Omental fat pad (tissue), 4 donors: ENCODE measurements around the gene PEPD. TPM values are rescaled to one million over a fixed set of nuclear protein-coding genes. Genes with fewer than 3 reads are reported as not detected.

Source experiments
- ATAC-seq: fragments of 150-250 bp; one replicate; pipeline ENCODE4 v1.9.1; 2016; ENCODE audit warnings: mild to moderate bottlenecking, moderate library complexity; ENCODE audit not compliant: low FRiP score
- DNase-seq: peaks from one replicate; pipeline ENCODE4 v3.0.0-alpha.2; 2019; ENCODE audit warnings: low spot score
- total RNA-seq, 4 donors: library from RNA; depleted of rRNA; stranded (reverse); fragments of >200 nt; gene quantifications; one replicate each; pipeline ENCODE4 v1.1.0, GENCODE V29; 2016
- TF ChIP-seq, protein P1 (sequence below), 3 donors: fragments of 450-650 bp; IDR thresholded peaks; one replicate each; pipeline ENCODE4 v1.5.1; 2016 to 2017; ENCODE audit warnings: antibody characterized with exemption in 3 of 3, mild to moderate bottlenecking in 3 of 3, moderate library complexity in 2 of 3

The PEPD gene
- total RNA-seq, 4 donors from 2014 or later: 78.9 to 99.3 (median 89.8) TPM

DNA sequence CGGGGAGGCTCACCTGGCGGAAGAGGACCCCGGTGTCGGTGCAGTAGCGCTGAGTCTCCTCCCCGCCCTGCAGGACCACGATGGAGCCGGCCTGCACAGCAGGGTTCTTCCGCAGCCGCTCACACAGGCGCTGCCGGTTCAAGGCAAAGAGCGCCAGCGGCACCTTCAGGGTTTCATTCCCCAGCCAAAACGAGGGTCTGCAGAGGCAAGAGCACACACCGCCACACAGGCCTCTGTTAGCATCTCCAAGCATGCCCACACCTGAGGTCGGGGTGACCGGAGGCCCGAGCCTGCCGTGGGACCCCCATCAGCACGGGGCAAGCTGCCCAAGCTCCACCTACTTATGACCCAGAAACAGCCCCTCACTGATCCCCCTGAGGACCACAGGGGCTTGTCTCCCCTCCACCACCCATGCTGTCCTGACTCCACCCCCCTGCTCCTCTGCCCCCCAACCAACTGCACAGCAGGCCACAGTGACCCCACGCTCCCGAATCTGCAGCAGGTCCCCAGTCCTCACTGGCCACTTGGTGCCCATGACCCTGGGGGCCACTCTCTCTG lies 8.9 kb downstream of the PEPD start:
- no peak for DNase-seq
- ATAC-seq: no peak
- TF ChIP-seq, protein P1, sequence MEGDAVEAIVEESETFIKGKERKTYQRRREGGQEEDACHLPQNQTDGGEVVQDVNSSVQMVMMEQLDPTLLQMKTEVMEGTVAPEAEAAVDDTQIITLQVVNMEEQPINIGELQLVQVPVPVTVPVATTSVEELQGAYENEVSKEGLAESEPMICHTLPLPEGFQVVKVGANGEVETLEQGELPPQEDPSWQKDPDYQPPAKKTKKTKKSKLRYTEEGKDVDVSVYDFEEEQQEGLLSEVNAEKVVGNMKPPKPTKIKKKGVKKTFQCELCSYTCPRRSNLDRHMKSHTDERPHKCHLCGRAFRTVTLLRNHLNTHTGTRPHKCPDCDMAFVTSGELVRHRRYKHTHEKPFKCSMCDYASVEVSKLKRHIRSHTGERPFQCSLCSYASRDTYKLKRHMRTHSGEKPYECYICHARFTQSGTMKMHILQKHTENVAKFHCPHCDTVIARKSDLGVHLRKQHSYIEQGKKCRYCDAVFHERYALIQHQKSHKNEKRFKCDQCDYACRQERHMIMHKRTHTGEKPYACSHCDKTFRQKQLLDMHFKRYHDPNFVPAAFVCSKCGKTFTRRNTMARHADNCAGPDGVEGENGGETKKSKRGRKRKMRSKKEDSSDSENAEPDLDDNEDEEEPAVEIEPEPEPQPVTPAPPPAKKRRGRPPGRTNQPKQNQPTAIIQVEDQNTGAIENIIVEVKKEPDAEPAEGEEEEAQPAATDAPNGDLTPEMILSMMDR (IDR thresholded peaks at IDR 0.05): no peak

DNA sequence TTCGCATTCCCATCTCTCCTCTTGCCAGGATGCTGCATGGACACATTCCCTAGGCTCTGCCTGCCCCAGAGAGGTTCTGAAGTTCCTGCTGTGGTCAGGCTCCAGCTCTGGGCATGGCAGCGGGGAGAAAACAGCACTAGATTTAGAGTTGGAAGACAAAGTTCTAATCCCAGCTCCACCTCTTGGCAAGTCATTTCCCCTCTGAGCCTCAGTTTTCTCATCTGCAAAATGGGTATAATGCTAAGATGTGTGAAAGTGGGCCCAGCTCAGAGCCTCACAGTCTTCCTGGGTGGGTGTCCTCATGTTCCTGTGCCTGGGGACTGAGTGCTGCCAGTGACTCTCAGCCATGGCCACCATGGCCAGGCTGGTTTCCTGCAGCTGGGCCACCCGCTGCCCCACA lies 9.6 kb downstream of the PEPD start:
- DNase-seq (no peak), ATAC-seq (no peak)
- TF ChIP-seq, protein P1 (IDR thresholded peaks at IDR 0.05): no peak

DNA sequence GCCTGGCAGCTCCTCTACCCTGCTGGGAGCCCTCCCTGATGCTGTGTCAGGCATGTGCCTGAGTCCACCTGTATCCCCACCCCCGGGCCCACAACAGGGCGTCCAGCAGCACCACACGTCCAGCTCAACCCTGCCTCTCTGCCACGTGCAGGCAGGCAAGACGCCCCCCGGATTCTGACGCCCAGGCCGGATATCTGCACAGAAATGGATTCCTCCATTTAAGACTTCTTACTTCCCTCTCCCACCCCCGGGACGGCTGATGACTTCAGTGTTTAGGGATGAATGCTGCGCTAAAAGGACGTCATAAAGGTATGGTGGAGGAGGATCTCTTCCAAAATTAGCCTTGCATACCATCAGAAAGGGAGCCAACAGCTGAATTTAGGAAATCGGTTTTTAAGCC lies 10.2 kb downstream of the PEPD start:
- ATAC-seq (no peak), DNase-seq (no peak)
- TF ChIP-seq, protein P1 (IDR thresholded peaks at IDR 0.05): no peak

DNA sequence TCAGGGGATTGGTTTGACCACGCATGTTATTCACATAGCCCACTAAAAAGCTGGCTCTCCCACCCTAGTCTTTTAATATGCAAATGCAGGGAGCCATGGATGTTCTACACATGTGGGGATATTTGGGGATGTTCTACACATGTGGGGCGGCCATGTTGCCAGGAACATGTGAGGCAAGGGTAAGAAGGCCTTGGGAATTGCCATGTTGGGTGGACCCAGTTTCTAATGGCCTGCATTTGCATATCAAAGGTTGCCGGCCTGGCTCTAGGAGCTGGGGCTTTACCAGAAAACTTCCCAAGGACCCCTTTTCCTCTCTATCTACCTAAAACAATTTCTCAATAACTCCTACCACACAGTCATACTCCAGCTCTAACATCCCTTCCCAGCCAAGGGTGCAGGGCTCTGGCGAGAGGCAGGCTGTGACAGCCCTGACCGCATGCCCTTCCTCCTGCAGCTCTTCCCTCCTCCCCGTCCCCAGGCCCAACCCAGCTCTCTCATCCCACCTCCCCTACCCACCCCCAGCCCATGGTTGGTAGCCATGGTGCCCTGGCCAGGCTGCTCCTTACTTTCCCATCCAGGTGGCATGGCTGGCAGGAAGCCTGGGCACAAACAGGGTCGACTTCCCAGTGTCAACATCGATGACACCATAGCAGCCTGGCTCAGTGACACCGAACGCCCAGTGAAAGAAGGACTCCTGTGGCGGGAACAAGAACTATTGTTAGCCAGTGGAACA lies 11.0 kb downstream of the PEPD start:
- DNase-seq (no peak), ATAC-seq (no peak)
- TF ChIP-seq, protein P1 (IDR thresholded peaks at IDR 0.05): no peak

GRCh38 chr19:33509774-33510173 lies 11.8 kb downstream of the PEPD start:
- TF ChIP-seq, protein P1 (IDR thresholded peaks at IDR 0.05): no peak
- no peak for ATAC-seq
- no peak for DNase-seq

DNA sequence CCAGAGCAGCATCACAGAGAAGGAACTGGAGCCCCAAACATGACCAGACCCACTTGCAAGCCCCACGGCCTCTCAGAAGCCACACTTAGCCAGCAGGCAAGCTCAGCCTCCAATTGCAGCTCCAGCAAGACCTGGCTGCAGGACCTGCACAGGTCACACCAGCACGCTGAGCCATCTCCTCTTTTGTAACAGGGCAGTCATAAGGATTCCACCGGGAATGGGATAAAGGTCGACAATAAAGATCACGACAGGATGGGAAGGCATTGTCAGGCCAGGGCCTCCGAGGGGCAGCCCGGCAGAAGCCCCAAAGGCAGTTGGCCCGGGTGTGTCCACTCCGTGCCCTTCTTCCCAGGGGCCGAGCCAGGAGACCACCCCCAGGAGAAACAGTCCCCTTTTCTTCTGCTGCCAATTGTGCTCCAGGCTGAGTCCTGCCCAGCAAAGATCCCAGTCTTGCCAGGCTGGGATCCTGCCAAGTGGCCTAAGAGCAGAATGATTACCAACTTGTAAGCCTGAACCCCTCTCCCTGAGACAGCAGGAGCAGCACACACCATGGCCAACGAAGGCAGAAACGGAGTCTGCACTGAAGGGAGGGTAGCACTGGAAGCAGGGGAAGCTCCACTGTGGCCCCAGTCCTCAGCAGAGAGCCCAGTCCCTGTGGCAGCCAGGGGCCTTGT lies 12.5 kb downstream of the PEPD start:
- TF ChIP-seq, protein P1 (IDR thresholded peaks at IDR 0.05): no peak
- ATAC-seq (no peak), DNase-seq (no peak)
